ENCODE results near the gene PRDX3. TPM values are rescaled to one million over a fixed set of nuclear protein-coding genes. Genes with fewer than 3 reads are reported as not detected.

Gene PRDX3
- total RNA-seq, 1 experiment from 2014 or later: 94.4 TPM

- ChIA-PET POLR2A (no interaction called here), CTCF (interaction anchor here (0.6 to 1.5 kb wide), 4 partner anchors 13 to 654 kb away, joined by 4 to 6 read pairs (median 4); no protein-coding TSS in a partner anchor)
- Mint-ChIP-seq H3K9me3 (ENCODE audit: unreplicated experiment) (no peaks in the 10 kb centered on the region), H3K4me1 (ENCODE audit: insufficient read depth, unreplicated experiment) (no peaks in the 10 kb centered on the region), H3K4me3 (ENCODE audit: unreplicated experiment) (no peak overlapping the region), H3K27ac (ENCODE audit: low read depth, unreplicated experiment) (no peak overlapping the region), H3K27me3 (ENCODE audit: insufficient read depth, unreplicated experiment) (no peaks in the 10 kb centered on the region), H3K36me3 (ENCODE audit: insufficient read depth, unreplicated experiment) (no peaks in the 10 kb centered on the region)
- intact Hi-C loops (cut with micrococcal nuclease): no loop called here
- TF ChIP-seq, protein P1, sequence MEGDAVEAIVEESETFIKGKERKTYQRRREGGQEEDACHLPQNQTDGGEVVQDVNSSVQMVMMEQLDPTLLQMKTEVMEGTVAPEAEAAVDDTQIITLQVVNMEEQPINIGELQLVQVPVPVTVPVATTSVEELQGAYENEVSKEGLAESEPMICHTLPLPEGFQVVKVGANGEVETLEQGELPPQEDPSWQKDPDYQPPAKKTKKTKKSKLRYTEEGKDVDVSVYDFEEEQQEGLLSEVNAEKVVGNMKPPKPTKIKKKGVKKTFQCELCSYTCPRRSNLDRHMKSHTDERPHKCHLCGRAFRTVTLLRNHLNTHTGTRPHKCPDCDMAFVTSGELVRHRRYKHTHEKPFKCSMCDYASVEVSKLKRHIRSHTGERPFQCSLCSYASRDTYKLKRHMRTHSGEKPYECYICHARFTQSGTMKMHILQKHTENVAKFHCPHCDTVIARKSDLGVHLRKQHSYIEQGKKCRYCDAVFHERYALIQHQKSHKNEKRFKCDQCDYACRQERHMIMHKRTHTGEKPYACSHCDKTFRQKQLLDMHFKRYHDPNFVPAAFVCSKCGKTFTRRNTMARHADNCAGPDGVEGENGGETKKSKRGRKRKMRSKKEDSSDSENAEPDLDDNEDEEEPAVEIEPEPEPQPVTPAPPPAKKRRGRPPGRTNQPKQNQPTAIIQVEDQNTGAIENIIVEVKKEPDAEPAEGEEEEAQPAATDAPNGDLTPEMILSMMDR (IDR thresholded peaks at IDR 0.05; ENCODE audit: unreplicated experiment): no peak
- BruUV-seq (replicated peaks): no TSS peak
- no peak for DNase-seq (ENCODE audit: unreplicated experiment)
Observed at GRCh38 chr10:119222537-119222936, 43.9 kb upstream of the PRDX3 start.

GRCh38 chr10:119221666-119222065, 43.1 kb upstream of the PRDX3 start:
- DNase-seq (ENCODE audit: unreplicated experiment): no peak
- Mint-ChIP-seq H3K27me3 (ENCODE audit: insufficient read depth, unreplicated experiment) (no peaks in the 10 kb centered on the region), H3K9me3 (ENCODE audit: unreplicated experiment) (no peaks in the 10 kb centered on the region), H3K36me3 (ENCODE audit: insufficient read depth, unreplicated experiment) (no peaks in the 10 kb centered on the region), H3K27ac (ENCODE audit: low read depth, unreplicated experiment) (no peak overlapping the region), H3K4me1 (ENCODE audit: insufficient read depth, unreplicated experiment) (no peaks in the 10 kb centered on the region), H3K4me3 (ENCODE audit: unreplicated experiment) (no peak overlapping the region)
- TF ChIP-seq, protein P1 (IDR thresholded peaks at IDR 0.05; ENCODE audit: unreplicated experiment): no peak
- CTCF ChIA-PET: interaction anchor here (1.0 to 1.3 kb wide), 2 partner anchors 13 to 32 kb away, joined by 4 to 6 read pairs; no protein-coding TSS in a partner anchor
- no TSS peak for BruUV-seq (replicated peaks)
- POLR2A ChIA-PET: no interaction called here
- intact Hi-C loops (cut with micrococcal nuclease): no loop called here

GRCh38 chr10:119221201-119221600, 42.6 kb upstream of the PRDX3 start:
- CTCF ChIA-PET: interaction anchor here (0.6 to 0.8 kb wide), 2 partner anchors 23 to 465 kb away, joined by 3 to 4 read pairs; no protein-coding TSS in a partner anchor
- no peak overlapping the region for H3K4me3 Mint-ChIP-seq (ENCODE audit: unreplicated experiment)
- H3K36me3 Mint-ChIP-seq (ENCODE audit: insufficient read depth, unreplicated experiment): no peaks in the 10 kb centered on the region
- no peak for DNase-seq (ENCODE audit: unreplicated experiment)
- POLR2A ChIA-PET: no interaction called here
- no peaks in the 10 kb centered on the region for H3K27me3 Mint-ChIP-seq (ENCODE audit: insufficient read depth, unreplicated experiment)
- TF ChIP-seq, protein P1 (IDR thresholded peaks at IDR 0.05; ENCODE audit: unreplicated experiment): no peak
- no TSS peak for BruUV-seq (replicated peaks)
- no peak overlapping the region for H3K27ac Mint-ChIP-seq (ENCODE audit: low read depth, unreplicated experiment)
- no peaks in the 10 kb centered on the region for H3K4me1 Mint-ChIP-seq (ENCODE audit: insufficient read depth, unreplicated experiment)
- intact Hi-C loops (cut with micrococcal nuclease): no loop called here
- no peaks in the 10 kb centered on the region for H3K9me3 Mint-ChIP-seq (ENCODE audit: unreplicated experiment)

GRCh38 chr10:119219871-119220270, 41.3 kb upstream of the PRDX3 start:
- intact Hi-C loops (cut with micrococcal nuclease): no loop called here
- Mint-ChIP-seq H3K4me1 (ENCODE audit: insufficient read depth, unreplicated experiment) (no peaks in the 10 kb centered on the region), H3K27ac (ENCODE audit: low read depth, unreplicated experiment) (no peak overlapping the region), H3K36me3 (ENCODE audit: insufficient read depth, unreplicated experiment) (no peaks in the 10 kb centered on the region), H3K4me3 (ENCODE audit: unreplicated experiment) (no peak overlapping the region), H3K27me3 (ENCODE audit: insufficient read depth, unreplicated experiment) (no peaks in the 10 kb centered on the region), H3K9me3 (ENCODE audit: unreplicated experiment) (no peaks in the 10 kb centered on the region)
- BruUV-seq (replicated peaks): no TSS peak
- TF ChIP-seq, protein P1 (IDR thresholded peaks at IDR 0.05; ENCODE audit: unreplicated experiment): no peak
- no peak for DNase-seq (ENCODE audit: unreplicated experiment)
- ChIA-PET POLR2A (no interaction called here), CTCF (no interaction called here)
